Progenitor cell of endocrine pancreas (in vitro differentiated cells): ENCODE measurements around the gene CPNE4. TPM values are rescaled to one million over a fixed set of nuclear protein-coding genes. Genes with fewer than 3 reads are reported as not detected.

Source experiments
- DNase-seq: peaks from one replicate; pipeline ENCODE4 v3.0.0; 2021; ENCODE audit warnings: low spot score; ENCODE audit not compliant: unreplicated experiment
- H3K27ac Mint-ChIP-seq: 2 replicates; pipeline ENCODE4 v1.8.0; 2021; ENCODE audit warnings: mild to moderate bottlenecking, moderate library complexity, mixed read lengths
- H3K27me3 Mint-ChIP-seq: 2 replicates; pipeline ENCODE4 v1.8.0; 2021; ENCODE audit warnings: mixed read lengths
- H3K36me3 Mint-ChIP-seq: 2 replicates; pipeline ENCODE4 v1.8.0; 2022; ENCODE audit warnings: mixed read lengths; ENCODE audit not compliant: insufficient read depth
- H3K4me1 Mint-ChIP-seq: 2 replicates; pipeline ENCODE4 v1.8.0; 2021; ENCODE audit warnings: low read depth, mixed read lengths
- H3K4me3 Mint-ChIP-seq: 2 replicates; pipeline ENCODE4 v1.8.0; 2021; ENCODE audit warnings: low read depth, mild to moderate bottlenecking, moderate library complexity, mixed read lengths
- H3K9me3 Mint-ChIP-seq: 2 replicates; pipeline ENCODE4 v1.8.0; 2021; ENCODE audit warnings: low read depth, mixed read lengths
- total RNA-seq: library from RNA; stranded (reverse); gene quantifications from 2 replicates; pipeline ENCODE4 v1.2.1, GENCODE V29; 2021
- TF ChIP-seq, protein P1 (sequence below): fragments of 200-600 bp; sonication (generic); IDR thresholded peaks from one replicate; pipeline ENCODE4 v1.5.0; 2021; ENCODE audit warnings: antibody characterized with exemption, mild to moderate bottlenecking; ENCODE audit not compliant: unreplicated experiment

CPNE4 gene
- total RNA-seq, 1 donor from 2014 or later: 5.5 TPM

GRCh38 chr3:131983689-131984088 is 51.1 kb downstream of the CPNE4 start:
- DNase-seq: no peak
- Mint-ChIP-seq H3K9me3 (peaks cover 20% of the 10 kb centered on the region), H3K4me1 (no peaks in the 10 kb centered on the region), H3K36me3 (no peaks in the 10 kb centered on the region), H3K4me3 (no peak overlapping the region), H3K27me3 (no peaks in the 10 kb centered on the region), H3K27ac (no peak overlapping the region)
- TF ChIP-seq, protein P1, sequence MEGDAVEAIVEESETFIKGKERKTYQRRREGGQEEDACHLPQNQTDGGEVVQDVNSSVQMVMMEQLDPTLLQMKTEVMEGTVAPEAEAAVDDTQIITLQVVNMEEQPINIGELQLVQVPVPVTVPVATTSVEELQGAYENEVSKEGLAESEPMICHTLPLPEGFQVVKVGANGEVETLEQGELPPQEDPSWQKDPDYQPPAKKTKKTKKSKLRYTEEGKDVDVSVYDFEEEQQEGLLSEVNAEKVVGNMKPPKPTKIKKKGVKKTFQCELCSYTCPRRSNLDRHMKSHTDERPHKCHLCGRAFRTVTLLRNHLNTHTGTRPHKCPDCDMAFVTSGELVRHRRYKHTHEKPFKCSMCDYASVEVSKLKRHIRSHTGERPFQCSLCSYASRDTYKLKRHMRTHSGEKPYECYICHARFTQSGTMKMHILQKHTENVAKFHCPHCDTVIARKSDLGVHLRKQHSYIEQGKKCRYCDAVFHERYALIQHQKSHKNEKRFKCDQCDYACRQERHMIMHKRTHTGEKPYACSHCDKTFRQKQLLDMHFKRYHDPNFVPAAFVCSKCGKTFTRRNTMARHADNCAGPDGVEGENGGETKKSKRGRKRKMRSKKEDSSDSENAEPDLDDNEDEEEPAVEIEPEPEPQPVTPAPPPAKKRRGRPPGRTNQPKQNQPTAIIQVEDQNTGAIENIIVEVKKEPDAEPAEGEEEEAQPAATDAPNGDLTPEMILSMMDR: no peak

DNA sequence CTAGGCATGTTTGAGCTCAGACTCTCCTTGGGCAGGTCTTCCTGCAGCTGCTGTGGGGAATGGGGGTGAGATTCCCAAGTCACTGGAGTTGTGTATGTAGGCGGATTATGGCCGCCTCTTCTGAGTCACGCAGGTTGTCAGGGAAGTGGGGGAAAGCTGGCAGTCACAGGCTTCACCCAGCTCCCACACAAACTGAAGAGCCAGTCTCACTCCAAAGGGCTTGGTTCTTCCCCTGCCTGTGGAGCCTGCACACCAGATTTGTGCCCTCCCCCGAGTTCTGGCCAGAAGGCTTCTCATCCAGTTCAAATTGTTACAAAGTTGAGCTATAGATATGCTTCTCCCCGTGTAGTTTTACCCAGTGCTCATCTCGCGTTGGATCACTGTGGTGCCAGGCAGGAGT is 53.5 kb downstream of the CPNE4 start:
- H3K9me3 Mint-ChIP-seq: peaks cover 23% of the 10 kb centered on the region
- H3K4me3 Mint-ChIP-seq: no peak overlapping the region
- H3K27me3 Mint-ChIP-seq: no peaks in the 10 kb centered on the region
- TF ChIP-seq, protein P1: no peak
- no peaks in the 10 kb centered on the region for H3K4me1 Mint-ChIP-seq
- no peak for DNase-seq
- no peak overlapping the region for H3K27ac Mint-ChIP-seq
- no peaks in the 10 kb centered on the region for H3K36me3 Mint-ChIP-seq

DNA sequence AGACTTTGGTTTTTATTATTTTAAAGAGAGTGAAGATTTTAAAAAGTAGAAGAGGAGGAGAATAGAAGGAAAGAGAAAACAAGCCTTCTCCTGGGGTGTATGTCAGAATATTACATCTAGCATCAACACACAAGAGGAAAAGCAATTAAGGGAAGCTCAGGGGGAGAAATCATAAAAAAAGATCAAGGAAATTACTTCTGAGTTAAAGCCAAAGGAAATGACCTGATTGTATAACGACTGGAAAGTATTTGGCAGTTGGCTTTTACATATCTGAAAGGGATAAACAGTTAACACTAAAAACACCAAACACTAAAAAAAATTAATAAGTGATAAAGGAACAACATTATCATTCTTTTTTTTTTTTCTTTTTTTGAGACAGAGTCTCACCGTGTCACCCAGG is 58.4 kb downstream of the CPNE4 start:
- no peak for DNase-seq
- H3K27ac Mint-ChIP-seq: no peak overlapping the region
- no peaks in the 10 kb centered on the region for H3K27me3 Mint-ChIP-seq
- TF ChIP-seq, protein P1: no peak
- peaks cover 11% of the 10 kb centered on the region for H3K4me1 Mint-ChIP-seq
- H3K9me3 Mint-ChIP-seq: peaks cover 23% of the 10 kb centered on the region
- H3K4me3 Mint-ChIP-seq: no peak overlapping the region
- no peaks in the 10 kb centered on the region for H3K36me3 Mint-ChIP-seq

GRCh38 chr3:131975047-131975446 is 59.8 kb downstream of the CPNE4 start:
- H3K4me1 Mint-ChIP-seq: peaks cover 11% of the 10 kb centered on the region
- no peak for DNase-seq
- H3K9me3 Mint-ChIP-seq: peaks cover 14% of the 10 kb centered on the region
- H3K27ac Mint-ChIP-seq: no peak overlapping the region
- no peak overlapping the region for H3K4me3 Mint-ChIP-seq
- no peaks in the 10 kb centered on the region for H3K27me3 Mint-ChIP-seq
- no peaks in the 10 kb centered on the region for H3K36me3 Mint-ChIP-seq
- TF ChIP-seq, protein P1: no peak

- Mint-ChIP-seq H3K4me1 (peaks cover 11% of the 10 kb centered on the region), H3K27ac (no peak overlapping the region), H3K4me3 (no peak overlapping the region), H3K36me3 (no peaks in the 10 kb centered on the region), H3K9me3 (peaks cover 4% of the 10 kb centered on the region), H3K27me3 (no peaks in the 10 kb centered on the region)
- DNase-seq: no peak
- TF ChIP-seq, protein P1: no peak
Observed at GRCh38 chr3:131973731-131974130, 61.1 kb downstream of the CPNE4 start.
